Measurements from ENCODE around the gene SPPL2A. TPM values are rescaled to one million over a fixed set of nuclear protein-coding genes. Genes with fewer than 3 reads are reported as not detected.
A peak's percentile ranks its signal among the peaks of the same experiment; 100 is the strongest.
"Not testable (repeated sequence)": the region's sequence is repeated elsewhere in the genome, so short reads cannot be mapped to it uniquely, and the experiment has no call there.

Gene SPPL2A
- total RNA-seq, 4 donors from 2014 or later: 325 to 777 (median 391) TPM

GRCh38 chr15:50811461-50812180 is 46.1 kb upstream of the SPPL2A start:
- H3K4me3 ChIP-seq; intact Hi-C loops (cut with DNase I; ENCODE audit: low total_unique reads): not testable (repeated sequence)
- 77 to 78% methylated on average over 2 to 26 of the region's 30 CpGs for WGBS, 2 donors (ENCODE audit: low coverage in 1 of 2)

GRCh38 chr15:50810128-50810527 is 44.6 kb upstream of the SPPL2A start:
- in situ Hi-C loops (cut with MboI; ENCODE audit: low pct_ligation_motif_present in 1 of 4, low pct_unique_long_range_greater_than_20kb in 1 of 4, low sequenced_read_pairs in 3 of 4): no loop called here
- WGBS, 2 donors (ENCODE audit: low coverage in 1 of 2): 75 to 82% methylated on average over 1 of the region's 1 CpG

More at GRCh38 chr15:50811461-50812180, 46.1 kb upstream of the SPPL2A start:
- H3K27me3 ChIP-seq; H3K9me3 ChIP-seq; H3K36me3 ChIP-seq; in situ Hi-C loops (cut with MboI; ENCODE audit: low pct_ligation_motif_present in 1 of 4, low pct_unique_long_range_greater_than_20kb in 1 of 4, low sequenced_read_pairs in 3 of 4): not testable (repeated sequence)
- peaks cover 0 to 18% (median 2%) of the 10 kb centered on the region in 4 donors for H3K4me1 ChIP-seq
- peak overlapping the region in 1 of 4 donors; percentile 14 for H3K27ac ChIP-seq
- DNase-seq: peak; percentile 39

GRCh38 chr15:50808728-50809127 is 43.2 kb upstream of the SPPL2A start:
- no peak overlapping the region for H3K4me3 ChIP-seq
- no peaks in the 10 kb centered on the region for H3K27me3 ChIP-seq
- WGBS, 2 donors (ENCODE audit: low coverage in 1 of 2): 71 to 92% methylated on average over 4 to 5 of the region's 5 CpGs
- H3K9me3 ChIP-seq: no peaks in the 10 kb centered on the region
- no peaks in the 10 kb centered on the region for H3K36me3 ChIP-seq
- no peak overlapping the region for H3K27ac ChIP-seq
- in situ Hi-C loops (cut with MboI; ENCODE audit: low pct_ligation_motif_present in 1 of 4, low pct_unique_long_range_greater_than_20kb in 1 of 4, low sequenced_read_pairs in 3 of 4): no loop called here
- H3K4me1 ChIP-seq: peaks cover 0 to 7% (median 0%) of the 10 kb centered on the region in 4 donors
- intact Hi-C loops (cut with DNase I; ENCODE audit: low total_unique reads): no loop called here
- DNase-seq: no peak
- TF ChIP-seq POLR2AphosphoS5 (IDR thresholded peaks at IDR 0.05): no peak
- TF ChIP-seq CTCF (IDR thresholded peaks at IDR 0.05): no peak
- no peak for TF ChIP-seq POLR2A (IDR thresholded peaks at IDR 0.05)
- no peak for TF ChIP-seq EP300 (IDR thresholded peaks at IDR 0.05; ENCODE audit: low read depth)

More at GRCh38 chr15:50810128-50810527, 44.6 kb upstream of the SPPL2A start:
- no peak for TF ChIP-seq POLR2A (IDR thresholded peaks at IDR 0.05)
- no peak for TF ChIP-seq CTCF (IDR thresholded peaks at IDR 0.05)
- no peak for TF ChIP-seq EP300 (IDR thresholded peaks at IDR 0.05; ENCODE audit: low read depth)
- no peak for TF ChIP-seq POLR2AphosphoS5 (IDR thresholded peaks at IDR 0.05)
- intact Hi-C loops (cut with DNase I; ENCODE audit: low total_unique reads): no loop called here
- DNase-seq: no peak
- H3K27ac ChIP-seq: no peak overlapping the region
- H3K4me3 ChIP-seq: no peak overlapping the region
- no peaks in the 10 kb centered on the region for H3K36me3 ChIP-seq
- peaks cover 0 to 3% (median 0%) of the 10 kb centered on the region in 4 donors for H3K4me1 ChIP-seq
- no peaks in the 10 kb centered on the region for H3K27me3 ChIP-seq
- H3K9me3 ChIP-seq: no peaks in the 10 kb centered on the region

GRCh38 chr15:50803479-50804180 is 38.1 kb upstream of the SPPL2A start:
- in situ Hi-C loops (cut with MboI; ENCODE audit: low pct_ligation_motif_present in 1 of 4, low pct_unique_long_range_greater_than_20kb in 1 of 4, low sequenced_read_pairs in 3 of 4): no loop called here
- WGBS, 2 donors (ENCODE audit: low coverage in 1 of 2): 71 to 75% methylated on average over 2 of the region's 2 CpGs
- TF ChIP-seq POLR2AphosphoS5 (IDR thresholded peaks at IDR 0.05) (no peak), EP300 (IDR thresholded peaks at IDR 0.05; ENCODE audit: low read depth) (no peak), POLR2A (IDR thresholded peaks at IDR 0.05) (no peak), CTCF (IDR thresholded peaks at IDR 0.05) (no peak)
- Histone ChIP-seq H3K36me3 (no peaks in the 10 kb centered on the region), H3K27ac (peak overlapping the region in 3 of 4 donors; percentile 1 to 36 (median 5)), H3K4me3 (no peak overlapping the region), H3K27me3 (no peaks in the 10 kb centered on the region), H3K4me1 (peaks cover 0 to 12% (median 1%) of the 10 kb centered on the region in 4 donors), H3K9me3 (no peaks in the 10 kb centered on the region)
- DNase-seq: no peak
- intact Hi-C loops (cut with DNase I; ENCODE audit: low total_unique reads): no loop called here
